GM10266 (cell line): ENCODE results near the gene RAB43.

Source experiments
- DNase-seq: peaks from one replicate; pipeline ENCODE4 v3.0.0; 2012; ENCODE audit errors: extremely low spot score
- TF ChIP-seq, protein P1 (sequence below): IDR thresholded peaks from 2 replicates; pipeline ENCODE4 v1.5.1; 2012; ENCODE audit warnings: mild to moderate bottlenecking, low read depth; ENCODE audit not compliant: control insufficient read depth, insufficient read depth; ENCODE audit errors: missing control alignments

RAB43 gene

DNA sequence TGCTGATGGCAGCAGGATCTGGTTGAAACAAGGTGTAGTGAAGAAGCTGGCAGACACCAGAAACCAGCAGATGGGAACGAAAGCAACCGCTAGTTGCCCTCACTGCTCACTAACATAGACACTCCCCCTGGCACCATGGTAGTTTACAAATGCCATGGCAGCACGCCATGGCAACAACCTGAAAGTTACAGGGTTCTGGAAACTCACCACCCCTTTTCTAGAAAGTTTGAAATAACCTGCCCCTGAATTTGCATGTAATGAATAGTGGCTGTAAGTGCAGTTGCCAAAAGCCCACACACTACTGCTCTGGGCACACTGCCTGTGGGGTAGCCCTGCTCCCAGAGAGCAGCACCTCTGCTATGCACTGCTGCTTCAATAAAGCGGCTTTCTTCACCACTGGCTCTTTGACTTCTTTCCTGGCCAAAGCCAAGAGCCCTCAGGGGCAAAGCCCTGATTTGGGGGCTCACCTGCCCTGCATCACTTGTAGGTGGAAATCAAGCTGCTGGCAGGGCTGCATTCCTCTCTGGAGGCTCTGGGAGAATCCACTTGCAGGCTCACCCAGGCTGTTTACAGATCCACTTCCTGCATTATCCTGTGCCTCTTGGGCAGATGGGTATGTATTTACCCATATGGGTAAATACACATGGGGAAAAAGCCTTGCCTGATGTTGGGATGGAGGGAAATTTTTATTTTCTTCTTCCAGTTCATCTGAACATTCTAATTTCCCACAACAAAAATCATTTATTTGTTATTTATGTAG, 63.0 kb downstream of the RAB43 start:
- TF ChIP-seq, protein P1, sequence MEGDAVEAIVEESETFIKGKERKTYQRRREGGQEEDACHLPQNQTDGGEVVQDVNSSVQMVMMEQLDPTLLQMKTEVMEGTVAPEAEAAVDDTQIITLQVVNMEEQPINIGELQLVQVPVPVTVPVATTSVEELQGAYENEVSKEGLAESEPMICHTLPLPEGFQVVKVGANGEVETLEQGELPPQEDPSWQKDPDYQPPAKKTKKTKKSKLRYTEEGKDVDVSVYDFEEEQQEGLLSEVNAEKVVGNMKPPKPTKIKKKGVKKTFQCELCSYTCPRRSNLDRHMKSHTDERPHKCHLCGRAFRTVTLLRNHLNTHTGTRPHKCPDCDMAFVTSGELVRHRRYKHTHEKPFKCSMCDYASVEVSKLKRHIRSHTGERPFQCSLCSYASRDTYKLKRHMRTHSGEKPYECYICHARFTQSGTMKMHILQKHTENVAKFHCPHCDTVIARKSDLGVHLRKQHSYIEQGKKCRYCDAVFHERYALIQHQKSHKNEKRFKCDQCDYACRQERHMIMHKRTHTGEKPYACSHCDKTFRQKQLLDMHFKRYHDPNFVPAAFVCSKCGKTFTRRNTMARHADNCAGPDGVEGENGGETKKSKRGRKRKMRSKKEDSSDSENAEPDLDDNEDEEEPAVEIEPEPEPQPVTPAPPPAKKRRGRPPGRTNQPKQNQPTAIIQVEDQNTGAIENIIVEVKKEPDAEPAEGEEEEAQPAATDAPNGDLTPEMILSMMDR, result no peak
- no peak for DNase-seq

DNA sequence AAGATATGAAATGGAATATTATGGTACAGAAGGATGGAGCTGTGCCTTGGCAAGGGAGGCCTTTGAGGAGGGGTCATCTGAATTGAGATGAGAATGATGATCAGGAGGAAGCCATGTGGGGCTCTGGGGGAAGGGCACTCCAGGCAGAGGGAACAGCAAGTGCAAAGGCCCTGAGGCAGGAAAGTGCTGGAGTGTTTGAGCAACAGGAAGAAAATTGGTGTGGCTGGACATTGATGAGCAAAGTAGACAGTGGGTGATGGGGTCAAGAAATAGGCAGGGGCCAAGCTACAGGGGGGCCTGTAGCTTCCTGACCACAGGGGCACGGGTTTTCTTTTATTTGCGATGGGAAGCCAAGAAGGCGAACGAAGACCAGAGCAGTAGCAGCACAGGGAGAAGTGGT, 64.4 kb downstream of the RAB43 start:
- TF ChIP-seq, protein P1, result no peak
- no peak for DNase-seq

DNA sequence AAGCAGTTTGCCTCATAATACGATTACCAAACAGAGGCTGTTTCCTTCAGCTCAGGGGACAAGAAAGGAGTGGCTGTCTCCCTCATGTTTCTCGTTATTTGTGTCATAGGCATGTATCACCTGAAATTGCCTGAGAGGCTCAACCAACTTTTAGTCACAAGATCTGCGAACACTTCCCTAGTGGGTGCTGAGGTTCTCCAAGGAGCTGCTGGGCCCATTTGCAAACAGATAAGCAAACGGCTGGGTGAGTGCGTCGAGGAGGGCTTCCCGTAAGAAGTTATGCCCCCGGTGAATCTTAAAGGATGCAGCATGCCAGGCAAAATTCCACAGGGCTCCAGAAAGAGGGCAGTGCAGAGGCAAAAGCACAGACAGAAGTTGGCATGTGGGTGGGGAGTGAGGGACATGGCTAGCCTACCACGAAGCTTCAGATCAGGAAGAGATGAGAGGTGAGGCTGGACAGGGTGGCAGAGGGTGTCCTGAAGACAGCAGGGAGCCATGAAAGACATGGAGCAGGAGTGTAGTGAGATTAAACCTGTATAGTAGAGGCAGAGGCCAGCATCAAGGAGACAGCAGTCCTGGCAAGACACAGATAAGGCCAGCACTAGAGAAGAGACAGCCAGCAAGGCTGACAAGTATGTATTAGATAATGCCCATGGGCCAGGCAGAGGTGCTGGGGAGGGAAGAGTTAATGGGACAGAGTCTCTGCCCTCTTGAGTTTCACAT, 65.0 kb downstream of the RAB43 start:
- DNase-seq, result no peak
- TF ChIP-seq, protein P1, result no peak

DNA sequence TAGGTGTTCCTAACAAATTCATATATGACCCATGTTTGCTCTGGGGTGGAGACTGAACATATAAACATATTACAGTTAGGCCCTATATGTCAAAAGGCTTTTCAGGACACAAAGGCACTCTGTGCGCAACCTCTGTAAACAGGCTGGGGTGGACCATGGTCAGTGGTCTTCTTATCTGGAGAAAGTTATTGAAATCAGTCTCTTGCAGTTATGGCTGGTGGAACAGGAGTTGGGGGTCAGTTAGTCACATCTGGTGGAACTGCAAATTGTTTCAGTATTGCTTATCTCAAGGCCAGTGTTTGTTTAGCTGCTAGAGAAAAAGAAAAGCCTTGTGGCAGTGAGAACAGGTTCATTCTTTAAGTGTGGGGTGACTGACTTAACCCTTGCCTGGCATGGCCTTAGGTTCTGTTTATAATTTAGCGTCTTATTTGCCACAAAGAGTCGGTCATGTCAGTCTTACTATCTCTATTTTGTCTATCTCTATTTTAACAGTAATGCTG, 66.9 kb downstream of the RAB43 start:
- no peak for DNase-seq
- TF ChIP-seq, protein P1, result no peak

DNA sequence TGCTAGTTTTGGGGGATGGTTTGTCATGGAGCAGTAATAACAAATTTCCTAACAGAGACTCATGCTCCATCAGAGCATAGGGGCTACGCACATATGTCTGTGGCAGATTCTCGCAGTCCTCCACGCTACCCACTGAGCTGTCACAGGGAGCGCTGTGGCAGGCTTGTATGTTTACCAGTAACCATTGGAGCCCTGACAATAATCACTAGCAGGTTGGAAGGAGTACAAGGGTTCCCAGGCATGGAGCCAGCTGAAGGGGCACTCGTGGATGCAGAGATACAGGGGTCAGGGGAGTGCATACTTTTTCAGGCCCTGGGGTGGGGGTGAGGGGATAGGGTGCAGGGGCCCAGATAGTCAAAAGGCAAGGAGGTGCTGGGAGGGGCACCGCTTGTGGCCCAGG, 68.9 kb downstream of the RAB43 start:
- TF ChIP-seq, protein P1, result no peak
- DNase-seq, result no peak

DNA sequence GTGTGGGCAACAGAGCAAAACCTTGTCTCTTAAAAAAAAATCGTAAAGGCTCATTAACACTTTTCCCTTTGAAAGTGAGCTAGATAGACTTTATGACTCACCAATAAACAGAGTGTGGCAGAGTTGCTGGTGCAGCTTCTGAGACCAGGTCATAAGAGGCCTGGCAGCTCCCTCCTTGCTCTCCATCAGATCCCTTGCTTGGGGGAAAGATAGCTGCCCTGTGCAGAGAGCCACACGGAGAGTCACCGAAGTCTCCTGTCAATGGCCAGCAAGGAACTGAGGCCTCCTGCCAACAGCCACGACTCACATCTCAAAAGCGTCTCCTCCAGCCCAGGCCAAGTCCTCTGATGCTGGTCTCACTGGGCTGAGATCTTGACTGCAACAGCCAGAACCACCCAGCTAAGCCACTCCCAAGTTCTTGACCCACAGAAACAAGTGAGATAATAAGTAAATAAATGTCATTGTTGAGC, 69.7 kb downstream of the RAB43 start:
- TF ChIP-seq, protein P1, result no peak
- DNase-seq, result no peak
